Endodermal cell (in vitro differentiated cells): Measurements from ENCODE around the gene RPL22L1. TPM values are rescaled to one million over a fixed set of nuclear protein-coding genes. Genes with fewer than 3 reads are reported as not detected.
"Not testable (repeated sequence)": the region's sequence is repeated elsewhere in the genome, so short reads cannot be mapped to it uniquely, and the experiment has no call there.

ENCODE experiments used
- DNase-seq: peaks from one replicate; pipeline ENCODE4 v3.0.0-alpha.2; 2017
- H3K27ac ChIP-seq: 2 replicates; pipeline ENCODE4 v1.5.1; 2013; ENCODE audit warnings: mild to moderate bottlenecking, low read depth, low read length, moderate library complexity
- H3K27me3 ChIP-seq: 2 replicates; pipeline ENCODE4 v1.6.1; 2013; ENCODE audit warnings: mild to moderate bottlenecking, low read length, moderate library complexity; ENCODE audit not compliant: insufficient read depth, control insufficient read depth, poor library complexity, severe bottlenecking
- H3K36me3 ChIP-seq: 2 replicates; pipeline ENCODE4 v1.7.0; 2013; ENCODE audit warnings: mild to moderate bottlenecking, low read length, moderate library complexity; ENCODE audit not compliant: control insufficient read depth, insufficient read depth
- H3K4me1 ChIP-seq: one replicate; pipeline ENCODE4 v1.7.0; 2013; ENCODE audit warnings: low read length; ENCODE audit not compliant: control insufficient read depth, insufficient read depth
- H3K4me3 ChIP-seq: 2 replicates; pipeline ENCODE4 v1.5.1; 2013; ENCODE audit warnings: mild to moderate bottlenecking, low read length, moderate library complexity
- H3K9ac ChIP-seq: 2 replicates; pipeline ENCODE4 v1.6.1; 2013; ENCODE audit warnings: mild to moderate bottlenecking, low read length, moderate library complexity; ENCODE audit not compliant: poor library complexity, severe bottlenecking; ENCODE audit errors: extremely low read depth
- H3K9me3 ChIP-seq: 2 replicates; pipeline ENCODE4 v1.6.1; 2013; ENCODE audit warnings: mild to moderate bottlenecking, low read length, moderate library complexity; ENCODE audit not compliant: control insufficient read depth
- H3K27ac Mint-ChIP-seq: 2 replicates; pipeline ENCODE4 v1.8.0; 2020; ENCODE audit warnings: mixed read lengths
- H3K27me3 Mint-ChIP-seq: 2 replicates; pipeline ENCODE4 v1.8.0; 2021; ENCODE audit warnings: mild to moderate bottlenecking, mixed read lengths; ENCODE audit not compliant: insufficient read depth
- H3K36me3 Mint-ChIP-seq: 2 replicates; pipeline ENCODE4 v1.8.0; 2020; ENCODE audit warnings: low read depth, mixed read lengths
- H3K4me1 Mint-ChIP-seq: 2 replicates; pipeline ENCODE4 v1.8.0; 2020; ENCODE audit warnings: mixed read lengths
- H3K4me3 Mint-ChIP-seq: 2 replicates; pipeline ENCODE4 v1.8.0; 2020; ENCODE audit warnings: mild to moderate bottlenecking, moderate library complexity, mixed read lengths
- H3K9me3 Mint-ChIP-seq: 2 replicates; pipeline ENCODE4 v1.8.0; 2020; ENCODE audit warnings: mild to moderate bottlenecking, mixed read lengths
- WGBS, 2 experiments: methylation state at CpG; one replicate each; pipeline versions ENCODE4 v1.1.5 to v1.1.7; 2013; ENCODE audit warnings: missing lambda C conversion rate in 2 of 2, mixed read lengths in 1 of 2; ENCODE audit not compliant: insufficient coverage in 1 of 2, insufficient read length in 1 of 2; 5-methylcytosine and 5-hydroxymethylcytosine counted together
- total RNA-seq, 2 donors: library from RNA; stranded (reverse); fragmentation: NEBNext Ultra II Directional in 1 of 2; extraction: Animal tissue kit (Norgen Biotek cat#: 25700) in 1 of 2; gene quantifications; 2 replicates in 1 of 2; 3 replicates in 1 of 2; pipeline ENCODE4 v1.2.1, GENCODE V29; 2021
- TF ChIP-seq, protein P1 (sequence below): fragments of 200-600 bp; sonication (generic); conservative IDR thresholded peaks from 2 replicates; pipeline ENCODE4 v1.5.0; 2021; ENCODE audit warnings: antibody characterized with exemption, mild to moderate bottlenecking

RPL22L1 gene
- total RNA-seq, 2 donors from 2014 or later, result 98.0 to 119 TPM

DNA sequence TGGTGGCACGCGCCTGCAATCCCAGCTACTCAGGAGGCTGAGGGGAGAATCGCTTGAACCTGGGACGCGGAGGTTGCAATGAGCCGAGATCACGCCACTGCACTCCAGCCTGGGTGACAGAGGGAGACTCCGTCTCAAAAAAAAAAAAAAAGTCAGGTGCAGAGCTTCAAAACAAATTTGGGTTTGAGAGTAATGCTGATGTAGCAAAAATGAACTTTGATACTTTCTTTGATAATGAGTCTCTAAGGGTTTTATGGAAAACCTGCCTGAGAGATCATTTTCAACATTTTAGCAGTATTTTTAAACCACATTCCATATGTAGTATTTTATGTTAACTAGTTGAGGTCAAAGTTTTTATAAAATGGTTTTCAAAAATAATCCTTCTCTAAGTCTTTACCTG, 23.9 kb upstream of the RPL22L1 start:
- WGBS, 2 experiments, result 94 to 97% methylated on average over 8 of the region's 8 CpGs

DNA sequence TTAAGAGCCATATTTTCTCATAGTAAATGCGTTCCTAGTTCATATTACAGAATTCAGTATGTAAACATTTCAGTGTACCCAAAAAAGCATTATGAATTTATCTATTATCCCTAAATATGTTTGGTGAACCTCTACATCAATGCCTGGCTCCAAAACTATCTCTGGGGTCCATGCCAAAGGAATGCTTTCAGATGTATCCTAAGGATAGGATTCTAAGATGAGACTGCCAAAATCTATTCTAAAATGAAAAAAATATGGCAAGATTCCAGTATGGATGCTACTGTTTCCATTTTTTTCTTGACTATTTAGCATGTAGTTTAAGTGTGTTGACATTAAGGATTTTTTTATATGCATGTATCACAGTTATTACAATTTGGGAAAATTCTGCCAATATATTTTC, 19.6 kb upstream of the RPL22L1 start:
- DNase-seq, result no peak
- TF ChIP-seq, protein P1, sequence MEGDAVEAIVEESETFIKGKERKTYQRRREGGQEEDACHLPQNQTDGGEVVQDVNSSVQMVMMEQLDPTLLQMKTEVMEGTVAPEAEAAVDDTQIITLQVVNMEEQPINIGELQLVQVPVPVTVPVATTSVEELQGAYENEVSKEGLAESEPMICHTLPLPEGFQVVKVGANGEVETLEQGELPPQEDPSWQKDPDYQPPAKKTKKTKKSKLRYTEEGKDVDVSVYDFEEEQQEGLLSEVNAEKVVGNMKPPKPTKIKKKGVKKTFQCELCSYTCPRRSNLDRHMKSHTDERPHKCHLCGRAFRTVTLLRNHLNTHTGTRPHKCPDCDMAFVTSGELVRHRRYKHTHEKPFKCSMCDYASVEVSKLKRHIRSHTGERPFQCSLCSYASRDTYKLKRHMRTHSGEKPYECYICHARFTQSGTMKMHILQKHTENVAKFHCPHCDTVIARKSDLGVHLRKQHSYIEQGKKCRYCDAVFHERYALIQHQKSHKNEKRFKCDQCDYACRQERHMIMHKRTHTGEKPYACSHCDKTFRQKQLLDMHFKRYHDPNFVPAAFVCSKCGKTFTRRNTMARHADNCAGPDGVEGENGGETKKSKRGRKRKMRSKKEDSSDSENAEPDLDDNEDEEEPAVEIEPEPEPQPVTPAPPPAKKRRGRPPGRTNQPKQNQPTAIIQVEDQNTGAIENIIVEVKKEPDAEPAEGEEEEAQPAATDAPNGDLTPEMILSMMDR, result no peak
- H3K9me3 ChIP-seq, result no peaks in the 10 kb centered on the region
- 100% methylated on average over 1 of the region's 1 CpG for WGBS, 2 experiments
- no peak overlapping the region for H3K27ac ChIP-seq
- no peak overlapping the region for H3K9ac ChIP-seq
- Mint-ChIP-seq H3K27ac (no peak overlapping the region), H3K4me3 (no peak overlapping the region), H3K9me3 (peaks cover under 1% of the 10 kb centered on the region), H3K27me3 (no peaks in the 10 kb centered on the region), H3K4me1 (no peaks in the 10 kb centered on the region), H3K36me3 (peaks cover 4% of the 10 kb centered on the region)
- H3K4me1 ChIP-seq, result no peaks in the 10 kb centered on the region
- H3K4me3 ChIP-seq, result no peak overlapping the region
- H3K36me3 ChIP-seq, result peaks cover 5% of the 10 kb centered on the region
- no peaks in the 10 kb centered on the region for H3K27me3 ChIP-seq

More for the DNA sequence above, 23.9 kb upstream of the RPL22L1 start:
- no peak overlapping the region for H3K4me3 Mint-ChIP-seq
- no peaks in the 10 kb centered on the region for H3K27me3 ChIP-seq
- H3K27me3 Mint-ChIP-seq, result no peaks in the 10 kb centered on the region
- no peak overlapping the region for H3K27ac ChIP-seq
- DNase-seq, result no peak
- H3K27ac Mint-ChIP-seq, result no peak overlapping the region
- peaks cover 20% of the 10 kb centered on the region for H3K9me3 Mint-ChIP-seq
- H3K4me1 ChIP-seq, result no peaks in the 10 kb centered on the region
- peaks cover 20% of the 10 kb centered on the region for H3K9me3 ChIP-seq
- peaks cover 11% of the 10 kb centered on the region for H3K36me3 ChIP-seq
- H3K4me1 Mint-ChIP-seq, result no peaks in the 10 kb centered on the region
- H3K36me3 Mint-ChIP-seq, result peaks cover 33% of the 10 kb centered on the region
- no peak overlapping the region for H3K4me3 ChIP-seq
- TF ChIP-seq, protein P1, result no peak
- no peak overlapping the region for H3K9ac ChIP-seq

GRCh38 chr3:170889132-170889531, 19.1 kb upstream of the RPL22L1 start:
- peaks cover 9% of the 10 kb centered on the region for H3K36me3 Mint-ChIP-seq
- H3K9me3 Mint-ChIP-seq, result peaks cover 5% of the 10 kb centered on the region
- H3K4me1 Mint-ChIP-seq, result peaks cover 2% of the 10 kb centered on the region
- H3K27me3 Mint-ChIP-seq, result no peaks in the 10 kb centered on the region
- TF ChIP-seq, protein P1, result no peak
- no peak overlapping the region for H3K4me3 Mint-ChIP-seq
- no peak for DNase-seq
- no peaks in the 10 kb centered on the region for H3K9me3 ChIP-seq
- peaks cover 5% of the 10 kb centered on the region for H3K36me3 ChIP-seq
- H3K4me3 ChIP-seq, result no peak overlapping the region
- H3K27ac Mint-ChIP-seq, result no peak overlapping the region
- no peaks in the 10 kb centered on the region for H3K4me1 ChIP-seq
- no peaks in the 10 kb centered on the region for H3K27me3 ChIP-seq
- H3K9ac ChIP-seq, result no peak overlapping the region
- no peak overlapping the region for H3K27ac ChIP-seq

GRCh38 chr3:170884109-170884930, 14.3 kb upstream of the RPL22L1 start:
- not testable (repeated sequence) for DNase-seq, H3K9me3 ChIP-seq, H3K27ac ChIP-seq, H3K27me3 Mint-ChIP-seq, H3K36me3 Mint-ChIP-seq, H3K36me3 ChIP-seq, H3K4me1 Mint-ChIP-seq, H3K9me3 Mint-ChIP-seq, H3K4me3 ChIP-seq, H3K27me3 ChIP-seq, H3K9ac ChIP-seq, H3K4me1 ChIP-seq
- H3K27ac Mint-ChIP-seq, result peak overlapping the region; percentile 87
- H3K4me3 Mint-ChIP-seq, result peak overlapping the region; percentile 35
- WGBS, 2 experiments, result 77 to 81% methylated on average over 13 to 20 of the region's 24 CpGs

GRCh38 chr3:170878688-170879087, 8.7 kb upstream of the RPL22L1 start:
- not testable (repeated sequence) for H3K4me3 Mint-ChIP-seq, H3K27me3 ChIP-seq, H3K4me3 ChIP-seq

More at GRCh38 chr3:170878688-170879087, 8.7 kb upstream of the RPL22L1 start:
- no CpG with 5 or more reads among the region's 5 CpGs for WGBS, 2 experiments
- not testable (repeated sequence) for H3K4me1 Mint-ChIP-seq, DNase-seq, H3K27me3 Mint-ChIP-seq, H3K36me3 Mint-ChIP-seq, H3K27ac ChIP-seq, H3K4me1 ChIP-seq, H3K9me3 ChIP-seq, H3K36me3 ChIP-seq, H3K9ac ChIP-seq, H3K27ac Mint-ChIP-seq
- peaks cover 10% of the 10 kb centered on the region for H3K9me3 Mint-ChIP-seq
